ENCODE results near the gene ZFAND2A.
"Not testable (repeated sequence)": the region's sequence is repeated elsewhere in the genome, so short reads cannot be mapped to it uniquely, and the experiment has no call there.

ZFAND2A gene

DNA sequence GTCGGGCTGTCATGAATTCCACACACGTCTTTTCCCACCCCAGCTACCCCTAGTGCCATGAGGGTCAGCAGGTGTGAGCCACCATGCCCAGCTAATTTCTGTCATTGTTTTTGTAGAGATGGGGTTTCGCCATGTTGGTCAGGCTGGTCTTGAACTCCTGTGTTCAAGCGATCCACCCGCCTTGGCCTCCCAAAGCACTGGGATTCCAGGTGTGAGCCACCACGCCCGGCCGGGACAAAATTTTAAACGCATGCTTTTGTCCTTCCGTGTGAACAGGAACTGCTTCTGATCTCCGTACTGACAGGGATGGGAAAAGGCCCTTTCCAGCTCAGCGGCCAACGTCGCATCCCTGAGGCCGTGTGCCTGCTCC lies 15.6 kb upstream of the ZFAND2A start:
- no peaks in the 10 kb centered on the region for H3K27me3 ChIP-seq (ENCODE audit: control insufficient read depth, insufficient read depth, low read length, poor library complexity, severe bottlenecking)
- no peaks in the 10 kb centered on the region for H3K36me3 ChIP-seq (ENCODE audit: control insufficient read depth, insufficient read depth, low read length)
- H3K9me3 ChIP-seq (ENCODE audit: control insufficient read depth, low read length) = no peaks in the 10 kb centered on the region
- no peaks in the 10 kb centered on the region for H3K4me1 ChIP-seq (ENCODE audit: control insufficient read depth, insufficient read depth, low read length)
- WGBS, 2 experiments = 91 to 92% methylated on average over 15 of the region's 15 CpGs
- no peak overlapping the region for H3K27ac ChIP-seq (ENCODE audit: insufficient read depth, low read depth, low read length, poor library complexity, severe bottlenecking)
- no peak overlapping the region for H3K4me3 ChIP-seq (ENCODE audit: insufficient read depth, low read depth, low read length)

DNA sequence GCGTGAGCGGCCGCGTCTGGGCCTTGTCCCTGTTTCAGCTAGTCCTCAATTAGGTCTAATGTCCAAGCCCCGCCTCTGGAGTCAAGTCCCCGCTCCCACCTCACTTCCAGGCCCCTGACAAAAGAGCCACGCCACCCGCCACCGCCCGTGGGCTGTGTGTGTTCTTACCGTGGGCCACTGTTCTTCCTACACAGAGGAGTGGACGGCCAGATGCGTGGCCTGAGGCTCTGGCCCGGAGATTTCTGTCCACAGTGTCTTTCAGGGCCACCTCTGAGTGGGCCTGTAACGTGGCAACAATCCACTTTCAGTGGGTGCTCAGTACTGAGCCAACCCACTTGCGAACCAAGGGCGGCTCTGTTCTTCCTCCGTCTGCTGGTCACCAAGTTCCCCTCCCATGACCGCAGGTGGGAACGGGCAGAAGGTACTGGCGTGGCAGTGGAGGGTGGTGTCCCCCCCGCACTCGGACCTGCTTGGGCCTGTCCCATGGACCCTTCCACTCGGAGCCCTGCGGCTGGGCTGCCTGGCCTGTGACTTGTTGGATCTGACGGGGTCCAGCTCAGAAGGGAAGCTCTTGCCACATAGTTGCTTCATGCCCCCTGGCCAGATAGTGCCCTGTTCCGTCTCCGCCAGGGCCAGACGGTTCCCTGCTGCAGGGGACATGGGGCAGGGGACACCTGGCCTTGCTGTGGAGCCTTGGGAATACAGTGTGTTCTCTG lies 15.0 kb upstream of the ZFAND2A start:
- H3K27me3 ChIP-seq (ENCODE audit: control insufficient read depth, insufficient read depth, low read length, poor library complexity, severe bottlenecking) = no peaks in the 10 kb centered on the region
- H3K4me1 ChIP-seq (ENCODE audit: control insufficient read depth, insufficient read depth, low read length) = no peaks in the 10 kb centered on the region
- H3K27ac ChIP-seq (ENCODE audit: insufficient read depth, low read depth, low read length, poor library complexity, severe bottlenecking) = no peak overlapping the region
- no peaks in the 10 kb centered on the region for H3K36me3 ChIP-seq (ENCODE audit: control insufficient read depth, insufficient read depth, low read length)
- H3K9me3 ChIP-seq (ENCODE audit: control insufficient read depth, low read length) = no peaks in the 10 kb centered on the region
- no peak overlapping the region for H3K4me3 ChIP-seq (ENCODE audit: insufficient read depth, low read depth, low read length)
- WGBS, 2 experiments = 93 to 95% methylated on average over 29 of the region's 29 CpGs

DNA sequence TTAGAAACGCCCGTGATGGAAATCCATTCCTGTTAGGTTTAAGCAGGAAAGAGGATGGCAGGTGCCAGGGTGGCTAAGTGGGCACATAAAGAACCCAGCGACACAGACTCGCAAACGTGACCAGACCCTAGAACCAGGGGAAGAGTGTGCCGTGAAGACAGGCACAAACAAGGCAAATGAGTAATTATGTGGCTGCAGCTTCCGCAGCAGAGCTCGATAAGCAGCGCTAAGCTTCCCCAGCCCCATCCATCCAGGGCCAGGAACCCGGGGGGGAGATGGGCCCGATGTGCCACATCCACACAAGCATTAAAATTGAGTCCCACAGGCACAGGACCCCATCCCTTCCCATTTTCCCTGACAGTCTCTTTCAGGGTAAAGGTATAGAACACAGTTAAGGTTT lies 14.0 kb upstream of the ZFAND2A start:
- Histone ChIP-seq H3K9me3 (ENCODE audit: control insufficient read depth, low read length) (no peaks in the 10 kb centered on the region), H3K4me3 (ENCODE audit: insufficient read depth, low read depth, low read length) (no peak overlapping the region), H3K27me3 (ENCODE audit: control insufficient read depth, insufficient read depth, low read length, poor library complexity, severe bottlenecking) (no peaks in the 10 kb centered on the region), H3K27ac (ENCODE audit: insufficient read depth, low read depth, low read length, poor library complexity, severe bottlenecking) (no peak overlapping the region), H3K4me1 (ENCODE audit: control insufficient read depth, insufficient read depth, low read length) (no peaks in the 10 kb centered on the region), H3K36me3 (ENCODE audit: control insufficient read depth, insufficient read depth, low read length) (no peaks in the 10 kb centered on the region)
- WGBS, 2 experiments = 93 to 94% methylated on average over 11 of the region's 11 CpGs

DNA sequence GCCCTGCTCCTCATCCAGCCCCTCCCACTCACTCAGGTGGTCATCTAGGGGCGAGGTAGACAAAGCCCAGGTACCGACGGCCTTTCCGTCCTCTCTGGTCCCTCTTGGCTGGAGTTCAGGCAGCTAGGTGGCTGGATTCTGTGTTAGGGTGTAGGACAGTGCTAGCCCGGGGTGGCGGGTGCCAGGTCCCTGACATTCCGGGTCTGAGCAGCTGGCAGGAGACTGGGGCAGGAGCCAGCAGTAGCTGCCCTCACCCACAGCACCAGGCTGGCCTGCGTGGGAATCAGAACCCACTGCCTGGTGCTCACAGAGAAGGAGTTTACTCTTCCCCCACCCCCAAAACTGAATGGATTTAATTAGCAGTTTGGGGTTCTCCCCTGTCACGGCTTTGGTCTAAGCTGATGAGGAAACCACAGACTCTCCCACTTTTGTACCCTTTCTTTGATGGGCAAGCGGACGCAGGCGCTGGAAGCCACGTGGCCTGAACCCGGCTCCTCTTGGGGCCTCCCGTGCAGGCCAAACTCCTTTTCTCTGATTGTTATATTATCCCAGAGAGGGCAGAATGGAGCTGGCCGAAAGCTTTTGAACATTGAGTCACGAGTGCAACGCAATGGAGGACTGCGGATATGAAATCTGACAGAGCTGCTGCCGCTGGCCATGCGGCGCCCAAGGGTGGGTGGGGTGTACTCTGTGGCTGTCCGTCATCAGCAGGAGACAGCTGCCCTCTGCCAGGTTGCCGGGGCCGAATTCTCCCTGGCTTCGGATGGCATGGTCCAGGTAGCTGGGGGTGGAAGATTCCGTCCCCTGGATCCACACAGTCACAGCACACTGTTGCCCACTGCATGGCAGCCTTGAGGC lies 12.9 kb upstream of the ZFAND2A start:
- no peak overlapping the region for H3K27ac ChIP-seq (ENCODE audit: insufficient read depth, low read depth, low read length, poor library complexity, severe bottlenecking)
- WGBS, 2 experiments = 91 to 92% methylated on average over 27 of the region's 27 CpGs
- no peaks in the 10 kb centered on the region for H3K4me1 ChIP-seq (ENCODE audit: control insufficient read depth, insufficient read depth, low read length)
- H3K36me3 ChIP-seq (ENCODE audit: control insufficient read depth, insufficient read depth, low read length) = no peaks in the 10 kb centered on the region
- no peak overlapping the region for H3K4me3 ChIP-seq (ENCODE audit: insufficient read depth, low read depth, low read length)
- H3K9me3 ChIP-seq (ENCODE audit: control insufficient read depth, low read length) = no peaks in the 10 kb centered on the region
- H3K27me3 ChIP-seq (ENCODE audit: control insufficient read depth, insufficient read depth, low read length, poor library complexity, severe bottlenecking) = no peaks in the 10 kb centered on the region

DNA sequence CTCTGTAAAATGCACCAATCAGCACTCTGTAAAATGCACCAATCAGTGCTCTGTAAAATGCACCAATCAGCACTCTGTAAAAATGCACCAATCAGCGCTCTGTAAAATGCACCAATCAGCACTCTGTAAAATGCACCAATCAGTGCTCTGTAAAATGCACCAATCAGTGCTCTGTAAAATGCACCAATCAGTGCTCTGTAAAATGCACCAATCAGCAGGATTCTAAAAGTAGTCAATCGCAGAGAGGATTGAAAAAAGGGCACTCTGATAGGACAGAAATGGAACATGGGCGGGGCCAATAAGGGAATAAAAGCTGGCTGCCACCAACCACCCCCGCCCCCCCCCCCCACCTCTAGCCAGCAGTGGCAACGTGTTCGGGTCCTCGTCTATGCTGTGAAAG lies 11.5 kb upstream of the ZFAND2A start:
- 71 to 75% methylated on average over 7 of the region's 7 CpGs for WGBS, 2 experiments

DNA sequence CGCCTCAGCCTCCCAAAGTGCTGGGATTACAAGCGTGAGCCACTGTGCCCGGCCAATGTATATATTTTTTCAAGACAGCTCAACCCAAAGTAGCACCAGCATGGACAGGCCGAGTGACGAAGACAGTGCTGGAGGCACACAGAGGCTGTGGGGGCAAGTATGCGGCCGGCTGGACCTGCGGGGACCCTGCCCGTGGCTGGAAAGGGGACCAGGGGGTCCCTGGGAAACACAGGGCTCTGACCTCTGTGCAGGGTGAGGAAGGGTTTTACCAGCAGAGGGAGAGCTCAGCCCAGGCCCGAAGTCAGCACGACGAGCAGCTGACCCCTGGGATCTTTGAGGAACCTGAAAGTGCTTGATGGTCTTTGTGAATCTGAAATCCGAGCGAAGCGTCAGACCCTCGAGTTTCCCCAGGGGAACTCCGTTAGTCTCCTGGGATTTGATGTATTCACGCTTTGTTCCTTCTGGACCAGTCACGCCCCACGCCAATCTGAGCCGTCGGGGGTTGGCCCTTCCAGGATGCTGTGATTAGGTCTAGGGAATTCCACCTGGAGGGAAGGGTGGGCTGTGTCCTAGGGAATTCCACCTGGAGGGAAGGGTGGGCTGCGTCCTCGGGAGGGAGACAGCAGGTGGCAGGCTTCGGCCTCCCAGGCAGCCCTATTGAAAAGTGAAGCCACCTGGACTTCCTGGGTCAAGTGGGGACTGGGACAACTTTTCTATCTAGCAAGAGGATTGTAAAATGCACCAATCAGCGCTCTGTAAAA lies 10.9 kb upstream of the ZFAND2A start:
- Histone ChIP-seq H3K9me3 (ENCODE audit: control insufficient read depth, low read length) (no peaks in the 10 kb centered on the region), H3K27me3 (ENCODE audit: control insufficient read depth, insufficient read depth, low read length, poor library complexity, severe bottlenecking) (no peaks in the 10 kb centered on the region), H3K36me3 (ENCODE audit: control insufficient read depth, insufficient read depth, low read length) (no peaks in the 10 kb centered on the region), H3K4me1 (ENCODE audit: control insufficient read depth, insufficient read depth, low read length) (no peaks in the 10 kb centered on the region), H3K4me3 (ENCODE audit: insufficient read depth, low read depth, low read length) (no peak overlapping the region), H3K27ac (ENCODE audit: insufficient read depth, low read depth, low read length, poor library complexity, severe bottlenecking) (no peak overlapping the region)
- 85 to 86% methylated on average over 26 of the region's 26 CpGs for WGBS, 2 experiments

More for the DNA sequence above, 11.5 kb upstream of the ZFAND2A start:
- H3K27ac ChIP-seq (ENCODE audit: insufficient read depth, low read depth, low read length, poor library complexity, severe bottlenecking); H3K27me3 ChIP-seq (ENCODE audit: control insufficient read depth, insufficient read depth, low read length, poor library complexity, severe bottlenecking); H3K4me3 ChIP-seq (ENCODE audit: insufficient read depth, low read depth, low read length); H3K4me1 ChIP-seq (ENCODE audit: control insufficient read depth, insufficient read depth, low read length); H3K36me3 ChIP-seq (ENCODE audit: control insufficient read depth, insufficient read depth, low read length); H3K9me3 ChIP-seq (ENCODE audit: control insufficient read depth, low read length): not testable (repeated sequence)

DNA sequence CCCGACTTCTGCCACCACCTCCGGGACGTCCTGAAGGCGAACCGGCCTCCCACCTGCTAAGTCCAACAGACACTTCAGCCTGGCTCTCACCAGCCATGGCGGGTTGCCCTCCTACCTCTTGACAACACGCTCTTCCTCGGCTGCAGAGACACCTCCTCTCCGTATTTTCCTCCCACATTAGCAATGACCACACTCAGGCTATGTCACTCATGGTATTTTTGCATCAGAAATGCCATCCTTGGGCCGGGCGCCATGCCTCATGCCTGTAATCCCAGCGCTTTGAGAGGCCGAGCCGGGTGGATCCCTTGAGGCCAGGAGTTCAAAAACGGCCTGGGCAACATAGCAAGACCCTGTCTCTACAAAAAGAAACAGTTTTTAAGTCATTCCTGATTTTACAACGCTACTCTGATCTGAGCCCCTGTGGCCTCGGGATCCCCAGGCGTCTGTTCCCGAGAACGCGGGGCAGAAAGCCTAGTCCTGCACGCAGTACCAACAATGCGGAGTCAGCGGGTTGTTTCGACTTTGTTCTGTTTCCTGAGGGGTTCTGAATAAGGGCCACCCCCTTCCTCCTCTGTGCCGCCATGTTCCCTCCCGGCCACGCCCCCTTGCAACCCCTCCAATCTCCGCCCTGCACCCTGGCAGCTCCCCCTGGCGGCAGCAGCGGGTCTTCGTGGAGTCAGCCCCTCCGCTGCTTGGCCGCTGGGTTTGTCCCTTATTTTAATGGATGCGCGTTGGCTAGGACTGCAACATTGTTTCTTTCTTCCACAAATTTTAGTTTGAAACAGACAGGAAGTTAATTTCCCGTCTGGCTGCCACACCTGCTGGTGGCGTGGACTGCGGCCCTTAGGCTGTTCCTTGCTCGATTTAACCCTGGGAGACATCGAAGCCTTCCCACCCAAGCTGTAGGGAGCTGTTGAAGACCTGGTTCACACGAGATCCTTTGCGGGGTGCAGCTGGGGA lies 9.7 kb upstream of the ZFAND2A start:
- H3K36me3 ChIP-seq (ENCODE audit: control insufficient read depth, insufficient read depth, low read length) = no peaks in the 10 kb centered on the region
- no peaks in the 10 kb centered on the region for H3K4me1 ChIP-seq (ENCODE audit: control insufficient read depth, insufficient read depth, low read length)
- H3K27me3 ChIP-seq (ENCODE audit: control insufficient read depth, insufficient read depth, low read length, poor library complexity, severe bottlenecking) = no peaks in the 10 kb centered on the region
- H3K27ac ChIP-seq (ENCODE audit: insufficient read depth, low read depth, low read length, poor library complexity, severe bottlenecking) = no peak overlapping the region
- H3K4me3 ChIP-seq (ENCODE audit: insufficient read depth, low read depth, low read length) = no peak overlapping the region
- WGBS, 2 experiments = 78 to 80% methylated on average over 43 of the region's 43 CpGs
- no peaks in the 10 kb centered on the region for H3K9me3 ChIP-seq (ENCODE audit: control insufficient read depth, low read length)

DNA sequence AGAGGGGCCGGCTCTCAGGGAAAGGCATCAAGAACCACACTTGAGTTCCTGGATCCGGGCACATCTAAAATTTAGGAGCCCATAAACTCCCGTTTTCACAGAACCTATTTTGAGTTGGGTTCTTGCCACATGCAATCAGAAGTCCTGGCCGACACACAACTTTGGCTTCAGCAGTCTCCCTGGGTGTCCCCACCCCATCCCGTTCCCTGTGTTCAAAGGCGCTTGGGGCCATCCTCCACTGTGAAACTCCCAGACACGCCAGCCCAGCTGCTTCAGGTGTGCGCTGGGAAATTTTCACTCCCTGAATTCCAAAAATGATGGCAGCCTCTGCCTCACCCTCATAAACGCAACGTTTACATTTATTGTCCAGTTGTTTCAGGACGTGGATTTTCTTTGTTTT lies 8.4 kb upstream of the ZFAND2A start:
- Histone ChIP-seq H3K9me3 (ENCODE audit: control insufficient read depth, low read length) (no peaks in the 10 kb centered on the region), H3K4me3 (ENCODE audit: insufficient read depth, low read depth, low read length) (no peak overlapping the region), H3K36me3 (ENCODE audit: control insufficient read depth, insufficient read depth, low read length) (no peaks in the 10 kb centered on the region), H3K27ac (ENCODE audit: insufficient read depth, low read depth, low read length, poor library complexity, severe bottlenecking) (no peak overlapping the region), H3K4me1 (ENCODE audit: control insufficient read depth, insufficient read depth, low read length) (no peaks in the 10 kb centered on the region), H3K27me3 (ENCODE audit: control insufficient read depth, insufficient read depth, low read length, poor library complexity, severe bottlenecking) (no peaks in the 10 kb centered on the region)
- WGBS, 2 experiments = 90 to 91% methylated on average over 11 of the region's 11 CpGs

DNA sequence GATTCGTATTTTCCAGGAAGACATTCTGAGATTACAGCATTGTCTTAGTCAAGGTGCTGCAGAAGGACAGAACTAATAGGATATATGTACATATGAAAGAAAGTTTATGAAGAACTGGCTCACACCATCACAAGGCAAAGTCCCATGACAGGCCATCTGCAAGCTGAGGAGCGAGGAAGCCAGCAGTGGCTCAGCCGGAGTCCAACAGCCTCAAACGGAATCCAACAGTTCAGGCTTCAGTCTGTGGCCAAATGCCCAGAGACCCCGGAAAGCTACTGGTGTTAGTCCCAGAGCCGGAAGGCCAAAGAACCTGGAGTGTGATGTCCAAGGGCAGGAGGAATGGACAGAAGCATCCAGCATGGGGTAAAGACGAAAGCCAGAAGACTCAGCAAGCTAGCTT lies 4.4 kb upstream of the ZFAND2A start:
- Histone ChIP-seq H3K9me3 (ENCODE audit: control insufficient read depth, low read length) (no peaks in the 10 kb centered on the region), H3K4me1 (ENCODE audit: control insufficient read depth, insufficient read depth, low read length) (no peaks in the 10 kb centered on the region), H3K36me3 (ENCODE audit: control insufficient read depth, insufficient read depth, low read length) (no peaks in the 10 kb centered on the region), H3K4me3 (ENCODE audit: insufficient read depth, low read depth, low read length) (no peak overlapping the region), H3K27ac (ENCODE audit: insufficient read depth, low read depth, low read length, poor library complexity, severe bottlenecking) (no peak overlapping the region), H3K27me3 (ENCODE audit: control insufficient read depth, insufficient read depth, low read length, poor library complexity, severe bottlenecking) (no peaks in the 10 kb centered on the region)
- WGBS, 2 experiments = 86 to 89% methylated on average over 7 of the region's 7 CpGs

Measured in ectodermal cell (in vitro differentiated cells).